DND-41 (cell line): ENCODE data around the gene TREML1.
"Not testable (repeated sequence)": the region's sequence is repeated elsewhere in the genome, so short reads cannot be mapped to it uniquely, and the experiment has no call there.

Source experiments
- ATAC-seq: fragments of 200-7000 bp; cut with Tn5 transposase; 3 replicates; pipeline ENCODE4 v1.9.1; 2021; ENCODE audit warnings: low read depth; ENCODE audit not compliant: insufficient read depth
- DNase-seq: peaks from one replicate; pipeline ENCODE4 v3.0.0-alpha.2; 2020
- H2AFZ ChIP-seq: 2 replicates; pipeline ENCODE4 v1.6.0; 2012; ENCODE audit warnings: low read depth, low read length
- H3K27ac ChIP-seq: 2 replicates; pipeline ENCODE4 v1.5.1; 2012; ENCODE audit warnings: low read length, inconsistent platforms
- H3K27me3 ChIP-seq: fragments of 200-600 bp; sonication (generic); 2 replicates; pipeline ENCODE4 v1.6.0; 2012; ENCODE audit warnings: low read length, mild to moderate bottlenecking, inconsistent platforms; ENCODE audit not compliant: insufficient read depth, poor library complexity
- H3K36me3 ChIP-seq: 2 replicates; pipeline ENCODE4 v1.5.1; 2012; ENCODE audit warnings: low read length, inconsistent platforms; ENCODE audit not compliant: insufficient read depth
- H3K4me1 ChIP-seq: 2 replicates; pipeline ENCODE4 v1.5.1; 2012; ENCODE audit warnings: mild to moderate bottlenecking, low read length; ENCODE audit not compliant: insufficient read depth
- H3K4me2 ChIP-seq: 2 replicates; pipeline ENCODE4 v1.6.0; 2012; ENCODE audit warnings: mild to moderate bottlenecking, moderate library complexity, low read length, inconsistent platforms; ENCODE audit not compliant: insufficient read depth
- H3K4me3 ChIP-seq, 2 experiments: fragments of 200-600 bp in 1 of 2; shearing (Covaris generic) in 1 of 2; 2 replicates each; pipeline ENCODE4 v1.5.1; 2012 to 2016; ENCODE audit warnings: inconsistent platforms in 2 of 2, low read length in 2 of 2, mild to moderate bottlenecking in 2 of 2, low read depth in 1 of 2, moderate library complexity in 1 of 2
- H3K79me2 ChIP-seq: 2 replicates; pipeline ENCODE4 v1.6.0; 2012; ENCODE audit warnings: low read length, inconsistent platforms; ENCODE audit not compliant: insufficient read depth
- H3K9ac ChIP-seq: 2 replicates; pipeline ENCODE4 v1.6.0; 2012; ENCODE audit warnings: low read depth, mild to moderate bottlenecking, inconsistent platforms, low read length, moderate library complexity
- H3K9me3 ChIP-seq: 2 replicates; pipeline ENCODE4 v1.5.1; 2012; ENCODE audit warnings: low read length, moderate library complexity, mild to moderate bottlenecking, inconsistent platforms; ENCODE audit not compliant: insufficient read depth, severe bottlenecking
- H4K20me1 ChIP-seq: 2 replicates; pipeline ENCODE4 v1.6.0; 2012; ENCODE audit warnings: low read length; ENCODE audit not compliant: insufficient read depth
- EZH2 ChIP-seq: IDR thresholded peaks from 3 replicates; pipeline ENCODE4 v1.6.1; 2012; ENCODE audit warnings: borderline replicate concordance, low read depth, mild to moderate bottlenecking, moderate library complexity, low read length, inconsistent platforms; ENCODE audit not compliant: severe bottlenecking
- TF ChIP-seq, protein P1 (sequence below): IDR thresholded peaks from 2 replicates; pipeline ENCODE4 v1.5.1; 2012; ENCODE audit warnings: borderline replicate concordance, low read length, moderate library complexity, mild to moderate bottlenecking; ENCODE audit not compliant: poor library complexity, severe bottlenecking; ENCODE audit errors: extremely low read depth

TREML1 gene

DNA sequence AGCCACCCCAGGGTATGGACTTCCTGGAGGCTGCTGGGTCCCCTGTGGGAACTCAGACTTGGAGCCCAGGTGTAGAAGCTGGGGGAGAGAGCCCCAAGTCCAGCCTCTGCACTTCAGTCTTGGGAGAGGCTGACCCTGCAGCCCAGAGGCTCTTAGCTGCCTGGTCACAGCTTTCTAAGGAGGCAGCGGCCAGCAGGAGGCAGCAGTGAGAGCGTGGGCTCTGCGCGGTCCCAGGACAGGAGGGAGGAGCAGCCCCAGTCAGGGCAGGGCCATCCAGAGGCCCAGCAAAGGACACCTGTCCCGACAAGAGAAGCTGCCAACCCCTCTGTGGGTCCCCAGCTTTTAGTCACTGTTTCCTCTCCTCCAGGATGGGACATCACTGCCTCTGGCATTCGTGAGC lies 37.4 kb upstream of the TREML1 start:
- Histone ChIP-seq H3K27ac (peak overlapping the region; percentile 6; the same call in 1 of the 2 replicates), H3K36me3 (peaks cover 7% of the 10 kb centered on the region; the same call in 1 of the 2 replicates), H3K27me3 (no peaks in the 10 kb centered on the region), H3K4me3 (no peak overlapping the region), H3K9ac (no peak overlapping the region), H4K20me1 (no peaks in the 10 kb centered on the region), H3K9me3 (peaks cover 11% of the 10 kb centered on the region), H3K4me1 (no peaks in the 10 kb centered on the region), H3K4me2 (no peak overlapping the region), H2AFZ (no peak overlapping the region), H3K79me2 (no peaks in the 10 kb centered on the region)
- ATAC-seq (peak; percentile 44; the same call in 1 of the 3 replicates), DNase-seq (no peak)
- TF ChIP-seq, protein P1, sequence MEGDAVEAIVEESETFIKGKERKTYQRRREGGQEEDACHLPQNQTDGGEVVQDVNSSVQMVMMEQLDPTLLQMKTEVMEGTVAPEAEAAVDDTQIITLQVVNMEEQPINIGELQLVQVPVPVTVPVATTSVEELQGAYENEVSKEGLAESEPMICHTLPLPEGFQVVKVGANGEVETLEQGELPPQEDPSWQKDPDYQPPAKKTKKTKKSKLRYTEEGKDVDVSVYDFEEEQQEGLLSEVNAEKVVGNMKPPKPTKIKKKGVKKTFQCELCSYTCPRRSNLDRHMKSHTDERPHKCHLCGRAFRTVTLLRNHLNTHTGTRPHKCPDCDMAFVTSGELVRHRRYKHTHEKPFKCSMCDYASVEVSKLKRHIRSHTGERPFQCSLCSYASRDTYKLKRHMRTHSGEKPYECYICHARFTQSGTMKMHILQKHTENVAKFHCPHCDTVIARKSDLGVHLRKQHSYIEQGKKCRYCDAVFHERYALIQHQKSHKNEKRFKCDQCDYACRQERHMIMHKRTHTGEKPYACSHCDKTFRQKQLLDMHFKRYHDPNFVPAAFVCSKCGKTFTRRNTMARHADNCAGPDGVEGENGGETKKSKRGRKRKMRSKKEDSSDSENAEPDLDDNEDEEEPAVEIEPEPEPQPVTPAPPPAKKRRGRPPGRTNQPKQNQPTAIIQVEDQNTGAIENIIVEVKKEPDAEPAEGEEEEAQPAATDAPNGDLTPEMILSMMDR, result peak; percentile 59
- no peak for TF ChIP-seq EZH2

DNA sequence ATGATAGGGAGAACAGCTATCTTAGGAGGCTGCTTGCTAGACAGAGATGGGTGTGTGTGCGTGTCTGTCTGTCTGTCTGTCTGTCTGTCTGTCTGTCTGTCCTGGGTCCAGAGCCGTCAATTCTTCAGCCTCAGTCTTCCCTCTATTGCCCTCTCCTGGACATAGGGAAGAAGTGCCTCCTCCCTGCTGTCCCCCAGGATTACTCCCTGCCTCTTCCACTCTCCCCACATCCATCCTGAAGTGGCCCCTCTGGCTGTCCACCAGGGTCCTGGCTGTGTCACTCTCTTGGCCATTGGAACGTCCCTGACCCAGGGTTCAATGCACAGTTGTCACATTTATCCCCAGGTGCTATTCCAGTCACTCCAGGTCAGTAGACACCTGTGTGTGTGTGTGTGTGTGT lies 36.6 kb upstream of the TREML1 start:
- Histone ChIP-seq H3K4me3 (no peak overlapping the region), H3K36me3 (peaks cover 7% of the 10 kb centered on the region; the same call in 1 of the 2 replicates), H3K4me2 (no peak overlapping the region), H3K9ac (no peak overlapping the region), H2AFZ (no peak overlapping the region), H4K20me1 (no peaks in the 10 kb centered on the region), H3K27me3 (no peaks in the 10 kb centered on the region), H3K79me2 (no peaks in the 10 kb centered on the region), H3K27ac (peak overlapping the region; percentile 6; the same call in 1 of the 2 replicates), H3K4me1 (no peaks in the 10 kb centered on the region; the same call in 1 of the 2 replicates), H3K9me3 (peaks cover 11% of the 10 kb centered on the region)
- TF ChIP-seq, protein P1, result peak; percentile 39
- no peak for TF ChIP-seq EZH2
- ATAC-seq, result 0 out of 3 replicates have a peak, but pooled peaks have one; percentile 2
- no peak for DNase-seq

DNA sequence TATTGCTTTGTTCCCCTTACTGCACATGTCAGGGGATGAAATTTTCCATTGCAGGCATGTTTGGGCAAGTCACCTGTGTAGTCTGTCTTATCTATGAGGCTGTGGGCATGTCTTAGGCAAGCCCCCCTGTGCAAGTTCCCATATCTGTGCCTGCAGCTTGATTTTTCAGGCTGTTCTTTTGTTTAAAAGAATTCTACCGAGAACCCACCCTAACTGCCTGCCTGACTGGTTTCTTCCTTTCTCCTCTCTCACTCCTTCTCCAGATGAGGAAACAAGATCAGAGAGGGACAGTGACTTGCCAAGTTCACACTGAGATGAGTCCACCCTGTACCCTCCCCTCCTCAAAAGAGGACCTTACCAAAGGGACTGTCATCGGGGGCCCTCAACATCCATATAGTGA lies 35.8 kb upstream of the TREML1 start:
- no peak for TF ChIP-seq EZH2
- TF ChIP-seq, protein P1, result no peak
- Histone ChIP-seq H3K27ac (no peak overlapping the region), H3K4me2 (no peak overlapping the region), H3K4me3 (no peak overlapping the region), H3K9ac (no peak overlapping the region), H2AFZ (no peak overlapping the region), H3K9me3 (peaks cover 11% of the 10 kb centered on the region), H3K4me1 (no peaks in the 10 kb centered on the region; the same call in 1 of the 2 replicates), H3K79me2 (no peaks in the 10 kb centered on the region), H3K36me3 (peaks cover 7% of the 10 kb centered on the region; the same call in 1 of the 2 replicates), H4K20me1 (no peaks in the 10 kb centered on the region), H3K27me3 (no peaks in the 10 kb centered on the region)
- ATAC-seq (no peak), DNase-seq (no peak)

- not testable (repeated sequence) for H3K36me3 ChIP-seq, H3K27me3 ChIP-seq, H3K4me2 ChIP-seq, H3K27ac ChIP-seq, H3K79me2 ChIP-seq, H3K9ac ChIP-seq, H3K4me1 ChIP-seq, H4K20me1 ChIP-seq, H3K4me3 ChIP-seq, H2AFZ ChIP-seq, ATAC-seq, DNase-seq
- peaks cover 11% of the 10 kb centered on the region for H3K9me3 ChIP-seq
Observed at GRCh38 chr6:41189046-41189445, 34.9 kb upstream of the TREML1 start.
